GM19438 (cell line): ENCODE measurements around the gene MN1.
"Not testable (repeated sequence)": the region's sequence is repeated elsewhere in the genome, so short reads cannot be mapped to it uniquely, and the experiment has no call there.

Experiments used
- ATAC-seq: cut with Tn5 transposase; IDR thresholded peaks from one replicate; pipeline ENCODE4 v1.9.1; 2021; ENCODE audit warnings: low read depth; ENCODE audit not compliant: unreplicated experiment

The MN1 gene

DNA sequence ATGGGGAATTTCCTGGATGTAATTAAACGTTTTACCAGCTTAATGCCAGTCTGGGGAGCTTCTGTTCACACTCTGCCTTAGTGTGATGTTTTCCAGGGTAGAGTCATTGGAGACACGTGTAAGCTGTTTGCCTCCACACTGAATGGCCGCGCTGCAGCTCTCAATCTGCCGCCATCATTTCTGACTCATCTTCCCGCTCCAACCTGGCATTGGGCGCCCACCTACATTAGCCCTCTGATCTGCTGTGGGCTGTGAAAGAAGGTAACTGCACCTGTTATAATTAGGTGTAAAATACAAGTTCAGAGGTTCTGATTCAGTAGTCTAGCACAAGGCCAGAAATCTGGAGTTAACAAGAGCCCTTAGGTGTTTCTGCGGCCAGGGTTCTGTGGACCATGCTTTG lies 54.6 kb downstream of the MN1 start:
- ATAC-seq = no peak

DNA sequence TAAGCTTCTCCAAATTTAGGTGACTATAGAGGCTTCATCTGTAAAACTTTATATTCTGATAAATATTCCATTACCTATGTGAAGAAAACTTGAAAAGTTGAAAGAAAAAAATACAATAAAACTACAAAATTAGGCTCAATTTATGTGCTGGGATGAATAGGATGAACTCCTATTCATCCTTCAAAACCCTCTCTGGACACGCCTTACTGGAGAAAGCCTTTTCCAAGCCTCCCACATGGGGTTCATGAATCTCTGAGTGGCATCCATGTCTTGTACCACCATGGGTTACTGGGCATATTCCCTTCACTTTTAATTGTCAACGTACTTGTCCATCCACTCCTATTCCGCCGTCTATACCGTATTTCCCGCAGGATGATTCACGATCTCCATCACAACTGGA lies 55.7 kb downstream of the MN1 start:
- no peak for ATAC-seq

DNA sequence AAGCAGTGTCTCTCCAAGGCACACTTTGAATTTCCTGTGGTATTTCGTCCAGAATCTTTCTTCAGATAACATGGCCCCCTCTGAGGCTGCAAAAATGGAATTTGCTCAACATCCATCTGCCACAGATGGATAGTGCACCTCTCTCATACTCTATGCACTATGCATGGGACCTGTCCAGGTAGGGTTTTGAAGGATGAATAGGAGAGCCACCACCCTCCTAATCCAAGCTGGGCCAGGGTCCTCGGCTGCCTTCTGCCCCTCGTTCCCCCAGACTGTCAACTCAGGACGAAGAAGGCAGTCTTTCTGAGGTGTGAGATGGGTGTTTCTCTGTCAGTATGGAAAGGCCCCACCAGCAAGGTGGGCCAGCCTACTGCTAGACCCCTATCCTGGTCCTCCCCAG lies 56.4 kb downstream of the MN1 start:
- ATAC-seq = no peak

DNA sequence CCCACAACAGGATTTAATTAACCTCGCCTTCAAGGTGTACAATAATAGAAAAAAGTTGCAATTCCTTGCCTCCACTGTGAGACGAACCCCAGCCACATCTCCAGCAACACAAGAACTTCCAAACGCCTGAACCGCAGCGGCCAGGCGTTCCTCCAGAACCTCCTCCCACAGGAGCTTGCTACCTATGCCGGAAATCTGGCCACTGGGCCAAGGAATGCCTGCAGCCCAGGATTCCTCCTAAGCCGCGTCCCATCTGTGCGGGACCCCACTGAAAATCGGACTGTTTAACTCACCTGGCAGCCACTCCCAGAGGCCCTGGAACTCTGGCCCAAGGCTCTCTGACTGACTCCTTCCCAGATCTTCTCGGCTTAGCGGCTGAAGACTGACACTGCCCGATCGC lies 57.5 kb downstream of the MN1 start:
- ATAC-seq = not testable (repeated sequence)

DNA sequence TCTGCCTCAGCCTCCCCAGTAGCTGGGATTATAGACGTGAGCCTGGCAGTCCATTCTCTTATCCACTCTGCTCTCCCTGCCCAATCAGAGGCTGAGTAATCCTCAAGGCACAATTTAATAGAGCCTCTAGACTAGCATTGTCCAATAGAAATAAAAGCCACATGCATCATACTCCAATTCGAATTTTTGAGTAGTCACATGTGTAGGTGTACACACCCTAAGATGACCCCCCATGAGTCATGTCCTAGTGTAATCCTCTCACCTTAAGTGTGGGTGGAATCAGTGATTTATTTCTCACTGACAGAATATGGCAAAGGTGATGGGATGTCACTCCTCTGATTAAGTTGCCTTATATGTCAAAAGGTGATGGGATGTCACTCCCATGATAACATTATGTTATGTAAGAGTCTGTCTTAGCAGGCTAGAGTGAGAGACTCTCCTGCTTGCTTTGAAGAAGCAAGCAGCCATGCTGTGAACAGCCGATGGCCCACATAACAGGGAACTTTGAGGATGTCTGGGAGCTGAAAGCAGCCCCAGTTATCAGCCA lies 61.3 kb downstream of the MN1 start:
- no peak for ATAC-seq

DNA sequence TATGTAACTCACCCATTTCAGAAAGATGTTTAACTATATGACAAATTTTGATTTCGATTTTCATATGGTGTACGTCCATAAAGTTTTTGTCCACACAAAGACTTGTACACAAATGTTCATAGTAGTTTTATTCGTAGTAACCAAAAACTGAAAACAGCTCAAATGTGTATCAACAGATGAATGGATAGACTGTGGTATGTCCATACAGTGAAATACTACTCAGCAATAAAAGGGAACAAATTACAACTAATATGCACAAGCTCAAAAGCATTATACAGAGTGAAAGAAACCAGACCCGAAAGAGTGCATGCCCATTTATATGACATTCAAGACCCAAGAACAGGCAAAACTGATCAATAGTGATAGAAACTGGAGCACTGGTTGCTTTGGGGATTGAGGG lies 64.0 kb downstream of the MN1 start:
- ATAC-seq = no peak

DNA sequence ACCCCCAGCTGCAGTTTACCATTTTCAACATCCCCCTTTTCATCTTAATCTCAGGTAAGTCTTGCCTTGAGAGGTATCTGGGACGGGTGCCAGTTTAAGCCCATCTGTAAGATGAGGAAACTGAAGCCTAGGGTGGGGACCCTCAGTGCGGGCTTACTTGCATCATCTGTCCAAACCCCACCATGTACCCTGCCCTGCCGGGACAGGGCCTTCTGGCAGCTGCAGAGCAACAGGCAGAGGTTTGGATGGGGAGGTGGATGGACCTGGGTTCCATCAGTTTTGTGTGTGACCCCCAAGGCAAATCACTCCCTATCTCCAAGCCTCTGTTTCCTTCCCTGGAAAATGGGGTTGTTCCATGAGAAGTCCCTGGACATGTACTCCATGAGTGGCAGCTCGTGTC lies 67.5 kb downstream of the MN1 start:
- ATAC-seq = no peak

DNA sequence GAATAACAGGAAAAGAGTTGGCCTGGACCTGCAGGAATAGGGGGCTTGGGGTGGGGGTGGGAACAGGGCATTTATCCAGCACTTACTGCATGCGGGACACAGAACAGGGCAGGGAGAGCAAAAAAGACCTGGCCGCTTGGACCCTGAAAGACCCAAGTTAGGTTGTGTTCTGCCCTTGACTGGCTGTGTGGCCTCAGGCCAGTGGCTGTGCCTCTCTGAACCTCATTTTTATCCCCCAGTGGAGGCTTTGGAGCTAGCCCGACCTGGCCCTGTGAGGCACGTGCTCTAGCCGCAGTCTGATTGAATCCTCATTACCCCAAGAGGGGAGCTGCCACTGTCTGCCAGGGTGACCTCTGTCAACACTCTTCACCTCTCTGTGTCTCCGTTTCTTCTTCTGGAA lies 68.7 kb downstream of the MN1 start:
- no peak for ATAC-seq

DNA sequence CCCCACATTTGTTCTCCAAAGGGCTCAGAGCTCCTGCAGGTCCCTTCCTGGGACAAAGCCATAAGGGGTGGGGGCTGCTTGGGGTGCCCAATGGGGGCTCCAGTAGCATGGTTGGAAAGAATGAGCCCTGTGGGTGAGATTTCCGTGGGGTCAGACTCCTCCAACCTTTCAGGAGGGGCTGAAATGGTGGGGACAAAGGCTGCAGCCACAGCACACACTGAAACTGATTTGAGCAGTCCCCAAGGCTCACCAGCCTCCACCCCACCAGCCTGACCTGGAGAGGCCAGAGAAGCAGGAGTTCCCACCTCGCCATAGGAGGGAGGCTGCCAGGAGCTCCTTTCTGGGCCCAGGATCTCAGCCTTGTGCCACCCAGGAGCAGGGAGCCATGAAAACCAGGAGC lies 69.2 kb downstream of the MN1 start:
- no peak for ATAC-seq

DNA sequence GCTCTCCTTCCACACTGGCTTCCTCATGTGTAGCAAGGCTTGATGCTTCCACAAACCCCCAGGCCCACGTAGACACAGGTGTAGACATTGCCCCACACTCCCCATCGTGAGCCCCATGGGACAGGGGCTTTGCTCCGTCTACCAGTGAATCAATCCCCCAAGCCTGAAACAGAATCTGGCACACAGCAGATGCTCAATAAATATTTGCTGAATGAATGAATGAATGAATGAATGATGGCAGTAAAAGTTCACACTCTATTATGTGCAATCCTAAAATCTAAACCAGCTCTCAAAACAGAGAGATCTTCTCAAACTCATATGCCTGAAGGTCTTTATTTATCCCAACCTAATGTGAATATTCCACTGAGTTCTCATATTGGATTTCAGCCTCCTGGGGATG lies 69.9 kb downstream of the MN1 start:
- no peak for ATAC-seq

DNA sequence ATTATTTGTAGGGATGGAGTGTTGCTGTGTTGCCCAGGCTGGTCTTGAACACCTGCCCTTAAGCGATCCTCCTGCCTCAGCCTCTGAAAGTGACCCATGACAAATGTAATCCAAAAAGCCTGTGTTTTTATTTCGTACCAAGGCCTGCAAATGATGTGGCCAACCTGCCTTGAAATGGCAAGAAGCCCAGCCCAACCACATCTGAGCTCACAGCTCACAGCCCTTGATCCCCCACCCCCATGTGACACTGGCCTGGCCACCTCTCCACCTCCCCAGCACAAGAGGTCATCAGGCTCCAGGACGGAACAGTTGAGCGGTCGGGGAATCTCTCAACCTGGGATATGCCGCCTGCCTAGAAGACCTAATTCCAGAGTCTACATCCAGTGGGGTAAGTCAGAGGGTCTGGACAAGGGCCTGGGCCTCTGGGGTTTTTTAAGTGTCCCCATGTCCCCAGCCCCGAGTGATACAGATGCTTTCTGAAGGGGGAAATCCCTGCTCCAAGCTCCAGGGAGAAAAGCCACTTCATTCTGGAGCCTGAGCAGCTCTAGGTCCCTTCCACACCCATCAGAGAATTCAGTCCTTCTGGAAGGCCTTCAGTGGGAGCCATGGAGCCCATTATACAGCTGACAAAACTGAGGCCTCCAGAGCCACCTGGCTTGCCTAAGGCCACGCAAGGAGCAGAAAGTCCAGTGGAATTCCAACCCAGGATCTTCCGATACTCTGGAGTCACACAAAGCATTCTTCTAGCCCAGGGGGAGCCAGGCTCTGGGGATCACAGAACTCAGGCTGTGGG lies 70.7 kb downstream of the MN1 start:
- no peak for ATAC-seq

DNA sequence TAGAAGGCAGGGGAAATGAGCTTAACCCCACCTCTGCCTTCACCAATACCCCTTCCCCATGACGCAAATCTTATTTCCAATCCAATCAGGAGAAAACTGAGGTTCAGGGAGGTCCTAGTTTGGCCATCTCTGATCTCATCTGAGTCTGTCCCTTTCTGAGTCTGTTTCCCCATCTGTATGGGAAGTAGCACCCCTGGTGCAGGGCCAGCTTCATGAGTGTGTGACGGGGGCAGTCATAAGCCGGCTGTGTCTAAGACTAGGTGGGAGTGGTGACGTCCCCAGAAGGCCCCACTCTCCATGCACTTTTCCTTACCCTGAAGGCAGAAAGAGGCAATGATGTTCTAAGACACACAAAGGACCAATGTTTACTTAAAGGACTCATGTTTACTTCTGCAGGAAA lies 72.3 kb downstream of the MN1 start:
- no peak for ATAC-seq

DNA sequence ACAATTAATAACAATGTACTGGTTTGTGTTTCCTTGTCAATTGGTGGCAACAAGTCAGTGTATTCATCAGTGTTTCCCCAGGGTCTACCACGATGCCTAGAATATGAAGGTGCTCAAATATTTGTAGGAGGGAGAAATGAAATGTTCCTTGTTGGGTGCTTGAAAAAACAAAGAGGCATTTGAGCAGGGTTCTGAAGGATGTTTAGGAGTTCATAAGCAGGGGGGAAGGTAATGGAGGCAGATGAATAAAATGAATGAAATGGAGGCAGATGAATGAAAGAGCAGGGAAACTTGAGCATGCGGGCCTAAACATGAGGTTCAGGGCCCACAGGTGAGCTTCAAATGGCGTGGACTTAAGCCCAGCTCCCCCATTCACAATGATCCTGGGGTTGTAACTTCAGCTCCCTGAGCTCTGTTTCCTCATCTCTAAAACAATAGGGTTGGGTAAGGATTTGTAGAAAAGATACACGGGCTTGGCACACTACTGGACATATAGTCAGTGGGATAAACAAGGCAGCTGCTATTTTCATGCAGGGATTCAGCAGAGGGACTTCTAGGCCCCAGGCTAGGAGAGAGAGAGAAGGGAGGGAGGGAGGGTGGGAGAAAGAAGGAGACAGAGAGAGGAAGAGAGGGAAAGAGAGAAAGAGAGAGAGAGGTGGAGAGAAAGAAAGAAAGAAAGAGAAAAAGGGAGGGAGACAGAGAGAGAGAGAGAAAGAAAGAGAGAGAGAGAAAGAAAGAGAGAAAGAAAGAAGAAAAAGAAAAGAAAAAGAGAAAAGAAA lies 73.7 kb downstream of the MN1 start:
- no peak for ATAC-seq

DNA sequence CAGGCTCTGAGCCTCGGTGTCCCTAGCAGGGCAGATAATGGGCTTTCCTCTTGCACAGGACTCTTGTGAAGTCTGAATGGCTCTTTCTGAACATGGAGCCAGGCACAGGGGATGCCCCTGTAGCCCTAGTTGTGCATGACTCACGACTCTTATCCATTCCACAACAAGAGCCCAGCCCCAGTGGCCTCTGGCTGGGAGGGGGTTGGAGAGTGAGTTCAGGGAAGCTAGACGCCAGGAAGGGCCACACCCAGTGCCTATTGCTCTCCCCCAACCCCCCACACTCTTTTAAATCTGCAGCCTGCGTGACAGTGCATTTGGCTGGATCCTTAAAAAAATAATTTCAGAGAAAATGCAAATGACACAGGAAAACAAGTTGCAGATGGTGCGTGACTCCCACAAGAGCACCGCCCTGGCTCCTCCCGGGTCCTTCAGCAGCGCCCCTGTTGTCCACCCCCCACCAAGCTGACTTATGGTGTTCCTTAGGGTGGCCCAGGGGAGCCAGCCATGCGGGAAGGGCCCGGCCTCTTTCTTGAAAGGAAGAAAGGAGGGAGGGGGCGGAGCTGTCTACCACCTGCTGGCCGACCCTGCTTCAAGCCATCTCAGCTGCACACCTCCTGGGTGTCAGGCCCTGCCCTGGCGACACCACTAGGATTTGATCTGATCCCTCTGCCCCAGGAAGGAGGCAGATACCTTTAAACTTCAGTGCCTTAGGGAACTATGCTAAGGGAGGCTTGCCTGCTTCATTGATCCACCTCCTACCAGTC lies 74.7 kb downstream of the MN1 start:
- ATAC-seq = no peak

DNA sequence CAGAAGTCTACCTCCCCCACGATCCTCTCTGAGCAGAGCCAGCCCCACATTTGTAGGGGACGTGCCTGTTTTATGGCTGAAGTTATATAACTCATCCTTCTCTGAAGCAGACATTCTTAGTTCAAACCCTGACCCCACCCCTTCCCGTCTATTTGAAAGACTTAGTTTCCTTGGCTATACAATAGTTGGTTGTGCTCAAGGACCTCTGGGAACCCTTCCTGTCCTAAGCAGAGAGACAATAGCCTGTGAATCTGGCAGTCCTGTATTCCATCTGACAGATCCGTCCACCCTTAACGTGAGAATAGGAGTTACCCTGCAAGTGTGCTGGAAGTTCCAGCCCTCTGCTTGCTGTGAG lies 75.2 kb downstream of the MN1 start:
- no peak for ATAC-seq

DNA sequence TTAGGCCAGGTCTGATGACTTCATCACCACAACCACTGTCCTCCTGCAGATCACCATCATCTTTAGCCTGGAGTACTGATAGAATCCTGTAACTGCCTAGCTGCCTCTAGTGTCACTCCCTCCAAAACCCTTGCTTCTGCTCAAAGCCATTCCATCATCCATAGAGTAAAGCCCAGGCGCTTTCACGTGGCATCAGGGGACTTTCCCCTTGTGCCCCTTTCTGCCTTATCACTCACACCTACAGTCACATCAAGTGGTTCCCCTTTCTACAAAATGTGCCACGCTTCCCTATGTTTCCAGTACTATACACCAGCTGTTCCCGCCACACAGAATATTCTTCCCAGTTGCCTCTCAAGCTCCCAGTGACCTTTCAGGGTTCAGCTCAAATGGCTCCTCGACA lies 75.9 kb downstream of the MN1 start:
- no peak for ATAC-seq

DNA sequence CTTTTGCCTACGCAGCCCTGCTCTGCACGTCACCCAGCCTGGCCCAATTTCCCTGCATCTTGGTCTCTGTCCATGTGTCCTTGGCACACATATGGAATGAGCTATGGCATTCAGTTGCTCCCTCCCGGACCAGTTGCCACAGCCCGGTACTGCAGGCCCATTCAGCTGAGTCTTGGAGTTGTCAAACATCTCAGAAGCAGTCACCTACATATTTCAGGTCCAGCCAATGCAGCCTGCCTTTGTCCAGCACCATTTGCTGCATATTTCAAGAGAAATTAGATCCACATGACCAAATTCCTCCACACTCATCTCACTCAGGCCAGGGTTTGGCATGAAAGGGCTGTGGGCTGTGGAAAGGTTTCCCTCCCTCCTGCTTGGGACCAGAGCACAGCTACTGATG lies 76.8 kb downstream of the MN1 start:
- no peak for ATAC-seq

DNA sequence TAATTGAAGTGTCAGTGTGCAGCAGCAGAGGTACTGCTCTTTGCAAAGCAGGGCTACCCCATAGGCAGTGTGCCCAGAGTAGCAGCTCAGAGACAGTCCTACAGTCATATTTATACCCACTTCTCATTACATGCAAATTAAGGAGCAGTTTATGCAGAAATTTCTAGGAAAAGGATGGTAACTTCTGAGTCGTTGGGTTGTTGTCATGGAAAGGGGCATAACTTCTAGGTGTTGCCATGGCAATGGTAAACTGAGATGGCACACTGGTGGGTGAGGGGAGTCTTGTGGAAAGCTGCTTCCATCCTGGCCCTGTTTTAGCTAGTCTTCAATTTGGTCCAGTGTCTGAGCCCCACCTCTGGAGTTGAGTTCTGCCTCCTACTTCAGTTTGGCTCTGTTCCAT lies 77.4 kb downstream of the MN1 start:
- ATAC-seq = no peak

DNA sequence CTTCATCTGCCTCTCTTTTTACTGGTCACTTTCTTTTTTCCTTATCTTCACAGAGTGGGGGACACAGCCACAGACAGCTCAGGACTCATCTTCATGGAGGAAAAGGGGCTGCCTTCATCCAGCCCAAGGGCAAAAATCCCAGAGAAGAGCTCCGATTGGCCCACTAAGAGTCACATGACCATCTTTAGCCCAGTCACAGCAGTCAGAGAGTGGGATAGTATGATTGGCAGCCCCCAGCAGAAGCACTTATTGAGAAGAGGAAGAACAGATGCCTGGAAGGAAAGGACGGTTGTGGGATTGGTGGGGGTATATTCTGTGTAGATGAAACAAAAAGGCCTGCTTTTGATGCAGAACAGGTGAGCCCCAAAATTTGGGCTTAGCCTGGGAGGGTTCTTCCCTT lies 77.8 kb downstream of the MN1 start:
- ATAC-seq = no peak

DNA sequence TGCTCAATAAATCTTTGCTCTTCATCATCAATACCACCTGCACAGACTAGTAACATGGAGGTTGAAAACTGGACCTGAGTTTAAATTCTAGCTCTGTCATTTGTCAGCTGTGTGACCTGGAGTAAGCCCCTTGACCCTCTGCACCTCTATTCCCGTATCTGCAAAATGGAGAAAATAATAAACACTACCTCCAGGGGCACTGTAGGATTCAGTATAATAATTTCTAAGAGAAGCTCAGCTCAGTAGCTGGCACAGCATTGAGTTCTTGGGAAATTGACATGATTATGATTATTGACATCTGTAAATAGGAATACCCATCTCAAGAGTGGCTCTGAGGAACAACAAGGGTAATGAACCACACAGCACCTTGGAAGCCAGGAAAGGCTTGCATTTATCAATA lies 78.4 kb downstream of the MN1 start:
- no peak for ATAC-seq

DNA sequence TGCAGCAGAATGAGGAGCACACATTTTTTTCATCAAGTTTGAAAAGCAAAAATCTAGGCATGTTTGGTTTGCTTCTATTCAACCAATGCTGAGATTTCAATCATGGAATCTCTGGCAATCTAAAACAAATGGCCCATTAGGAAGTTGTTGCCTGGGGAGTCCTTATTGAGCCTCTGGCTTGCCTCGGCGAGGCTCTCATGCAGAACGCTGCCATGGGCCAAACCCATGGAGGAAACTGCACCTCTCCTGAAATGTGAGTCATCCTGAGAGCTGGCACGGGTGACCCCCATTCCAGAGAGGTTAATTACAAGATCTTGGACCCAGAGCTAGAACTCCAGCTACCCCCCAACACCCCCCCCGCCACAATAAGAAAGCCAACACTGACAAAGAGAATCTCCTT lies 80.7 kb downstream of the MN1 start:
- no peak for ATAC-seq
